ENCODE results near the gene LUZP2.

The LUZP2 gene

DNA sequence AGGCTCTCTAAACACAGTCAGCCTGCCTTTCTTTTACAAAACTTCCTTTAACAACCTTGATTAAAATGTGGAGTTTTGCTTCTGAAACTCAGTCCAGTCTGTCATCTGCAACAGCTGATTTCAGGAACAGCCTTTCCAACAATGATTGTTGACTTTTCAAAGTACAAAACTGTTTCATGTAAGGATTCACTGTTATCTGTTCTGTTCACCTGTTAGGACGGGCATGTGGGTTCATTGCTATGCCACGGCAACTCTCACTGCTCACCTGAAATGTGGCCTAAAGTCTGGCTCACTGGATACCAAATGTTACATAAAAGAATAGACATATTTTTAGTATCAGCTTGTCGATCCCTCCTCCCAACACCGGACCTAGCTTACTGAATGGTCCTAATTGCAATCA lies 242.8 kb downstream of the LUZP2 start:
- Histone ChIP-seq H3K4me1 (ENCODE audit: control insufficient read depth, insufficient read depth, low read length) (no peaks in the 10 kb centered on the region), H3K4me3 (ENCODE audit: low read length) (no peak overlapping the region), H3K9ac (ENCODE audit: low read length) (no peak overlapping the region), H3K36me3 (ENCODE audit: control insufficient read depth, insufficient read depth, low read length) (no peaks in the 10 kb centered on the region), H3K9me3 (ENCODE audit: control insufficient read depth, low read length) (no peaks in the 10 kb centered on the region), H3K27me3 (ENCODE audit: control insufficient read depth, insufficient read depth, low read length) (no peaks in the 10 kb centered on the region)

DNA sequence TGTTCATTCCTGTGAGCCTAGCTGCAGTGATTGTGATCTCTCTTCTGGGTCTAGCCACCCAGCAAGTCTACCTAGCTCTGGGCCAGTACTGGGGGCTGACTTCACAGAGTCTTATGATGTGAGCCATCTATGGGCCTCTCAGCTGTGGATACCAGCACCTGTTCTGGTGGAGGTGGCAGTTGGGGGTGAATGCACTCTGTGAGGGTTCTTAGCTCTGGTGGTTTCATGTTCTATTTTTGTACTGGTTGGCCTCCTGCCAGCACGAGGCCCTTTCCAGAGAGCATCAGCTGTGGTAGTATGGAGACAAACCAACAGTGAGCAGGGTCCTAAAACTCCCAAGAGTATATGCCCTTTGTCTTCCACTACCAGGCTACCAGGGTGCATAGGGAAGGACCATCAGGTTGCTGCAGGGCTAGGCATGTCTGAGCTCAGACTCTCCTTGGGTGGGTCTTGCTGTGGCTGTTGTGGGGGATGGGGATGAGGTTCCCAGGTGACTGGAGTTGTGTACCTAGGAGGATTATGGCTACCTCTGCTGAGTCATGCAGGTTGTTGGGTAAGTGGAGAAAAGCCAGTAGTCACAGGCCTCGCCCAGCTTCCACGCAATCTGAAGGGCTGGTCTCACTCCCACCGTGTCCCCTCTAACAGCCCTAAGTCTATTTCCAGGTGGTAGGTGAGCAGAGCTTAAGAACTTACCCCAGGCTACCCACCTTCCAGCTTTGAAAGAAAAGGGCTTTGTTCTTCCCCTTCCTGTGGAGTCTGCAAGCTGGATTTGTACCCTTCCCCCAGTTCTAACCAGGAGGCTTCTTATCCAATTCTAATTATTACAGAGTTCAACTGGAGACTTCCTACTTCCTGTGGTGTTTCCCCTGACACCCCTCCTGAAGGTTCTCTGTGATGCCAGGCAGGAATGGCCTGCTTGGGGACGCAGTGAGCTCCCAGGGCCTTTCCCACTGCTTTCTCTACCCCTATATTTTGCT lies 250.7 kb downstream of the LUZP2 start:
- Histone ChIP-seq H3K9me3 (ENCODE audit: control insufficient read depth, low read length) (no peaks in the 10 kb centered on the region), H3K4me3 (ENCODE audit: low read length) (no peak overlapping the region), H3K36me3 (ENCODE audit: control insufficient read depth, insufficient read depth, low read length) (no peaks in the 10 kb centered on the region), H3K4me1 (ENCODE audit: control insufficient read depth, insufficient read depth, low read length) (no peaks in the 10 kb centered on the region), H3K27me3 (ENCODE audit: control insufficient read depth, insufficient read depth, low read length) (no peaks in the 10 kb centered on the region), H3K9ac (ENCODE audit: low read length) (no peak overlapping the region)

DNA sequence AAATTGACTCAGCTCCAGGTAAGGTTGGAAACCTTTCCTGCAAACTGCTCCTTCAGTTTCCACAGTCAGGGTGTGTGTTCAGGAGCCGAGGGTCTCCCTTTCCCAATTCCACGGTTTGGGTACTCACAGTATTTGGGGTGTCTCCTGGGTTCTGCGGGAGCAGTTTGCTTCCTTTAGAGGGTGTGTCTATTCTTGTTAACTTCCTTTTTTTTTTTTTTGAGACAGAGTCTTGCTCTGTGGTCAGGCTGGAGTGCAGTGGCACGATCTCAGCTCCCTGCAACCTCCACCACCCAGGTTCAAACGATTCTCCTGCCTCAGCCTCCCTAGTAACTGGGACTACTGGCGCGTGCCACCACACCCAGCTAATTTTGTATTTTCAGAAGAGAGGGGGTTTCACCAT lies 251.4 kb downstream of the LUZP2 start:
- H3K4me1 ChIP-seq (ENCODE audit: control insufficient read depth, insufficient read depth, low read length), result no peaks in the 10 kb centered on the region
- H3K36me3 ChIP-seq (ENCODE audit: control insufficient read depth, insufficient read depth, low read length), result no peaks in the 10 kb centered on the region
- H3K9ac ChIP-seq (ENCODE audit: low read length), result no peak overlapping the region
- H3K9me3 ChIP-seq (ENCODE audit: control insufficient read depth, low read length), result no peaks in the 10 kb centered on the region
- no peak overlapping the region for H3K4me3 ChIP-seq (ENCODE audit: low read length)
- no peaks in the 10 kb centered on the region for H3K27me3 ChIP-seq (ENCODE audit: control insufficient read depth, insufficient read depth, low read length)

DNA sequence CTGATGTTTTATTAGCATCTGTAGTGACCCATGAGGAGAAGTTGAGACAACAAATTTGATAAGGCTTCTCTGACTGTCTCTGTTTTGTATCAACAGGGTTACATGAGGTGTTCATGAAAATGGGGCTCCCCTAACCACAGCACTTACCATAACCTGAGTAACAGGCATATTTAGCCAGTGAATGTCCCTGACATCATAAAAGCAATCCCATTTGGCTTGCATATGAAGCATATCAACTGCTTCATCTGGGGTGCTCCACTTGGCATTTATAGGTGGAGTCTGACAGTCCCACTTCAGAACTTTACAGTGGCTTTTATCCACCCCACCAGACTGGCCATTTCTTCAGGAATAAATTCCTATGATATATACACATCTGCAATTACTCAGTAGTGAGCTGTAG lies 257.6 kb downstream of the LUZP2 start:
- H3K36me3 ChIP-seq (ENCODE audit: control insufficient read depth, insufficient read depth, low read length), result no peaks in the 10 kb centered on the region
- H3K9me3 ChIP-seq (ENCODE audit: control insufficient read depth, low read length), result no peaks in the 10 kb centered on the region
- no peaks in the 10 kb centered on the region for H3K4me1 ChIP-seq (ENCODE audit: control insufficient read depth, insufficient read depth, low read length)
- H3K27me3 ChIP-seq (ENCODE audit: control insufficient read depth, insufficient read depth, low read length), result no peaks in the 10 kb centered on the region
- H3K4me3 ChIP-seq (ENCODE audit: low read length), result no peak overlapping the region
- no peak overlapping the region for H3K9ac ChIP-seq (ENCODE audit: low read length)

DNA sequence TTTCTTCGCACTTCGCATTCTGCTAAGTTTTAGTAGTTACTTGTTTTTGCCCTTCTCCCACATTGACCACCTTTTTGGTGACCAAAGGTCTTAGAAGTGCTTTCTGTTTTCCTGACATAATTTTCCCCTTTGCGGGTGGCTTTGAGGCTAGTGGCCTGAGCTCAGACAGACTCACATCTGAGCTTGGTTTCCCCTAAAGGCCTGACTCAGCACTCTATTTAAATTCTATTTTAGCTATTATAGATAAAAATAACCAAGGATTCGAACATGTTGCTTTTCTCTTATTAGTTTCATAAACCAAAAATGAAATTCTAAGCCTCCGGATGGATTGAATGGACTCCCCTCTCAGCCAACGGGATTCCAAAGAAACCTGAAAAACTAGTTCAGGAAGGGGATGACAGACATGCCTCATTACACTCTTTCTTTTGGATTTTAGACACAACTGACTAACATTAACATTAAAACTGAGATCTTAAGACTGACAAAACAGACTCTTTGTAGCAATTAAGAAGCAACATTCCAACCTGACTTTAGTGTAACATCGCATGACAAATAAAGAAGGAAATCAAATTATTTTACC lies 258.5 kb downstream of the LUZP2 start:
- no peaks in the 10 kb centered on the region for H3K27me3 ChIP-seq (ENCODE audit: control insufficient read depth, insufficient read depth, low read length)
- no peak overlapping the region for H3K9ac ChIP-seq (ENCODE audit: low read length)
- no peaks in the 10 kb centered on the region for H3K4me1 ChIP-seq (ENCODE audit: control insufficient read depth, insufficient read depth, low read length)
- no peak overlapping the region for H3K4me3 ChIP-seq (ENCODE audit: low read length)
- H3K9me3 ChIP-seq (ENCODE audit: control insufficient read depth, low read length), result no peaks in the 10 kb centered on the region
- no peaks in the 10 kb centered on the region for H3K36me3 ChIP-seq (ENCODE audit: control insufficient read depth, insufficient read depth, low read length)

DNA sequence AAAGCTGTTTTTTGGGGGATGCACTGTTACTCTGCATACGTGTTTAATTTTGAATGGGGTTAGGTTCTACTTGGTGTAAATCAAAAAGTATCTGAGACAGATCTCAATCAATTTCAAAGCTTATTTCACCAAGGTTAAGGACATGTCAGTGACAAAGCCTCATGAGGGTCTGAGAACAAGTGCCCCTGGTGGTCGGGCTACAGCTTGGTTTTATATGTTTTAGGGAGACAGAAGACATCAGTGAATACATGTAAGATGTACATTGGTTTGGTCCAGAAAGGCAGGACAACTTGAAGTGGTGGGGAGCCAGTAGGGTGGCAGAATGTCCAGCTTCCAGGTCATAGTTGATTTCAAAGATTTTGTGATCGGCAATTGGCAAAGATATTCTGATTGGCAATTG lies 262.9 kb downstream of the LUZP2 start:
- Histone ChIP-seq H3K27me3 (ENCODE audit: control insufficient read depth, insufficient read depth, low read length) (no peaks in the 10 kb centered on the region), H3K4me3 (ENCODE audit: low read length) (no peak overlapping the region), H3K4me1 (ENCODE audit: control insufficient read depth, insufficient read depth, low read length) (no peaks in the 10 kb centered on the region), H3K9ac (ENCODE audit: low read length) (no peak overlapping the region), H3K36me3 (ENCODE audit: control insufficient read depth, insufficient read depth, low read length) (no peaks in the 10 kb centered on the region), H3K9me3 (ENCODE audit: control insufficient read depth, low read length) (no peaks in the 10 kb centered on the region)

DNA sequence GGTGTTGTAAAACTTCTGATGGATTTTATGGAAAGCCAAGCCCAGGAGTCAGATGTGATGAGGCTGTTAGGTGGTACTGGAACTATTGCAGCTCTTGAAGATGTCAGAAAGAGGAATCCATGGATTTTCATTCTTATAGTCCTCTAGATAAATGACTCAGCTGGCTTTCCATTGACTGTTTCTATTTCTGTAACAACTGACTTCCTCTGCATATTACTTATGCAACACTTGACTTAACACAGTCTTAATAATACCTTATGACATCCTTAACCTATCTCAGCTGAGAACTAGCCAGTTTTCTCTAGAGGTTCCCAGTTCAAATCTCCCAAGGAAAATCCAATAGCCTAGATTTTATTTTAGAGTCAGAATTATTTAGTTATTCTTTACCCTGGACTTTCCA lies 263.8 kb downstream of the LUZP2 start:
- no peaks in the 10 kb centered on the region for H3K4me1 ChIP-seq (ENCODE audit: control insufficient read depth, insufficient read depth, low read length)
- H3K36me3 ChIP-seq (ENCODE audit: control insufficient read depth, insufficient read depth, low read length), result no peaks in the 10 kb centered on the region
- no peaks in the 10 kb centered on the region for H3K9me3 ChIP-seq (ENCODE audit: control insufficient read depth, low read length)
- no peak overlapping the region for H3K4me3 ChIP-seq (ENCODE audit: low read length)
- no peak overlapping the region for H3K9ac ChIP-seq (ENCODE audit: low read length)
- H3K27me3 ChIP-seq (ENCODE audit: control insufficient read depth, insufficient read depth, low read length), result no peaks in the 10 kb centered on the region

DNA sequence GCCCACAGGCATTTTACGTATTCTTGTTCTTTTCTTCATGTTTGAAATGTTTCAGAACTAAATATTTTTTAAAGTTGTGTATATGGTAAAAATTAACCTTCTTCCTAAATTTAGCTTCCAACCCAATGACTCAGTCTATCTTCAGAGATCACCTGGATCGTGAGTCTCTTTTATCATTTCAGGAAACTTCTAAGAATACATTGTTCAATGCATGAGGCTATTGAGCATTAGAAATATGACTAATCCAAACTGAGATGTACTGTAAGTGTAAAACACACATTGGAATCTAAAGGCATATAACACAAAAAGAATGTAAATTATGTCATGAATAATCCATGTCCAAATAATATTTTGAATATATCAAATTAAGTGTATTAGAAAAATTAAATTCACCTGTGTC lies 265.2 kb downstream of the LUZP2 start:
- Histone ChIP-seq H3K27me3 (ENCODE audit: control insufficient read depth, insufficient read depth, low read length) (no peaks in the 10 kb centered on the region), H3K36me3 (ENCODE audit: control insufficient read depth, insufficient read depth, low read length) (no peaks in the 10 kb centered on the region), H3K9me3 (ENCODE audit: control insufficient read depth, low read length) (no peaks in the 10 kb centered on the region), H3K4me1 (ENCODE audit: control insufficient read depth, insufficient read depth, low read length) (no peaks in the 10 kb centered on the region), H3K4me3 (ENCODE audit: low read length) (no peak overlapping the region), H3K9ac (ENCODE audit: low read length) (no peak overlapping the region)

DNA sequence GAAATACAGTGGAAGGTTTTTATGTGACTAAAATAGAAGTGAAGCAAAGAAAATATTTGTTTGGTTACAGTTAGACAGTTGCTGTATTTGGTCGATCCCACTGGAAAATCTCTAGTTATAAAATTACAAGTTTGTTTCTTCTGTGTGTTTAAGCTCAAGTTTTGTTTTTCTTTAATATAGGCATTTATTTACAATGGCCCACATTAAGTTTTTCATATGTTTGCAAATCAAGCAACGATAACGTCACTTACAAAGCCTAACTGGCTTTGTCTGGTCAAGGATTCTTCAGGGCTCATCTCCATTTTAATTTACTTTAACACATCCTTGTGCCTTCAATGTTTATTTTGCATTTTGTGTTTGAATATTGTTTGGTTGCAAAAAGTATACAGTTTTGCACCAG lies 270.6 kb downstream of the LUZP2 start:
- Histone ChIP-seq H3K9me3 (ENCODE audit: control insufficient read depth, low read length) (no peaks in the 10 kb centered on the region), H3K4me3 (ENCODE audit: low read length) (no peak overlapping the region), H3K9ac (ENCODE audit: low read length) (no peak overlapping the region), H3K4me1 (ENCODE audit: control insufficient read depth, insufficient read depth, low read length) (no peaks in the 10 kb centered on the region), H3K27me3 (ENCODE audit: control insufficient read depth, insufficient read depth, low read length) (no peaks in the 10 kb centered on the region), H3K36me3 (ENCODE audit: control insufficient read depth, insufficient read depth, low read length) (no peaks in the 10 kb centered on the region)

DNA sequence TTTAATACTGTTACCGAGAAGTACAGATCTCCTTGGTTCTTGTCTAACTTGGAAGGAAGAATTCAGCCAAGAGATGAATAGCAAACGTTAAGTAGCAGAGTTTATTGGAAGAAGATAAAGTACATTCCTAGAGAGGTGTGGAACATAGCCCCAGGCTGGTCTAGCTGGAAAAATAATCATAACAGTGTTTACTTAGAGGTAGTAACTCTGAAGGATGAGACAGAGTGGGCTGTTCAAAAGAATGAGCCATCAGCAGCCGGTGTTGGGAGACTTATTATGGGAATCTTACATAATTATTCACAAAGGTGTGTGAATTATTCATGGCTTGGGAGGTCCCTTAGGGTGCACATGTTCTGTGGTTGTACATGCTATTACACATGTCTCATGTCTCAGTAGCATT lies 276.5 kb downstream of the LUZP2 start:
- Histone ChIP-seq H3K36me3 (ENCODE audit: control insufficient read depth, insufficient read depth, low read length) (no peaks in the 10 kb centered on the region), H3K4me1 (ENCODE audit: control insufficient read depth, insufficient read depth, low read length) (no peaks in the 10 kb centered on the region), H3K9me3 (ENCODE audit: control insufficient read depth, low read length) (no peaks in the 10 kb centered on the region), H3K4me3 (ENCODE audit: low read length) (no peak overlapping the region), H3K27me3 (ENCODE audit: control insufficient read depth, insufficient read depth, low read length) (no peaks in the 10 kb centered on the region), H3K9ac (ENCODE audit: low read length) (no peak overlapping the region)

DNA sequence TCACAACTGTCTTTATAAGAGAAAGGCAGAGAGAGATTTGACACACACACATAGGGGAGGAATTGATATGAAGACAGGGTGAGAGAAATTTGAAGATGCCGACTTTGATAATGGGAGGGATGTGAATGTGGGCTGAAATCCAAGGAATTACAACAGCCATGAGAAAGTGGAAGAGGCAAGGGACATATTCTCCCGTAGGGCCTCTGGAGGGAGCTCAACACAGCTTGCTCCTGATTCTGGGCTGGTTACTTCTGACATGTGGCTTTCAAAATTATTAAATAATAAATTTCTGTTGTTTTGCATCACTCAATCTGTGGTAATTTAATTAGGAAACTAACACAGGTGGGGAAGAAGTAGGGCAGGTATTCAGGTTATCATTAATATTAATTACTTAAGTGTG lies 282.9 kb downstream of the LUZP2 start:
- Histone ChIP-seq H3K9ac (ENCODE audit: low read length) (no peak overlapping the region), H3K9me3 (ENCODE audit: control insufficient read depth, low read length) (no peaks in the 10 kb centered on the region), H3K4me3 (ENCODE audit: low read length) (no peak overlapping the region), H3K4me1 (ENCODE audit: control insufficient read depth, insufficient read depth, low read length) (no peaks in the 10 kb centered on the region), H3K27me3 (ENCODE audit: control insufficient read depth, insufficient read depth, low read length) (no peaks in the 10 kb centered on the region), H3K36me3 (ENCODE audit: control insufficient read depth, insufficient read depth, low read length) (no peaks in the 10 kb centered on the region)

DNA sequence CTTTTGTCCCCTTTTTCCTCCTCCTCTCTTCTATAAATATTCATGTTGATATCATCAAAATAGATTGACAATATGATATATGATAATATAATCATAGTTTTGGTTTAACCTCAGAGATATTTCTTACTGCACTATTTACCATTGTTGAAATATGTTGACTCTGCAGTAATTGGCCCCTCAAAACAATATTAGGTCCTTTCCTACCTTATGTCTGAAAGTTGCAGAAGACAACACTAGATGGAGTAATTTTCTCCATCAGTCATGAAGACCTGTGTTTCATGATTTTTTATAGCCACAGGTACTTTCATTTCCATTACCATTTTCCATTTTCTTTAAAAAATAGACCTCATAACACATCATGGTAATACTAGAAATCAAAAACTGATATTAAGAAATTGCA lies 284.4 kb downstream of the LUZP2 start:
- Histone ChIP-seq H3K9ac (ENCODE audit: low read length) (no peak overlapping the region), H3K4me3 (ENCODE audit: low read length) (no peak overlapping the region), H3K9me3 (ENCODE audit: control insufficient read depth, low read length) (no peaks in the 10 kb centered on the region), H3K27me3 (ENCODE audit: control insufficient read depth, insufficient read depth, low read length) (no peaks in the 10 kb centered on the region), H3K4me1 (ENCODE audit: control insufficient read depth, insufficient read depth, low read length) (no peaks in the 10 kb centered on the region), H3K36me3 (ENCODE audit: control insufficient read depth, insufficient read depth, low read length) (no peaks in the 10 kb centered on the region)
